HG03378 (cell line): Measurements from ENCODE around the gene KPRP.

ENCODE experiments used
- ATAC-seq: cut with Tn5 transposase; IDR thresholded peaks from one replicate; pipeline ENCODE4 v1.9.1; 2021; ENCODE audit warnings: mild to moderate bottlenecking, moderate library complexity; ENCODE audit not compliant: unreplicated experiment

Gene KPRP

GRCh38 chr1:152768847-152769533 lies 11.2 kb downstream of the KPRP start:
- no peak for ATAC-seq

GRCh38 chr1:152770411-152770810 lies 12.6 kb downstream of the KPRP start:
- no peak for ATAC-seq

GRCh38 chr1:152774875-152775274 lies 17.1 kb downstream of the KPRP start, which contains the start of gene LCE1F:
LCE1F (plus strand) TSS chr1:152775140; CDS start chr1:152776372, 1,232 bp downstream.
- ATAC-seq, result no peak

GRCh38 chr1:152776361-152776760 lies 18.5 kb downstream of the KPRP start:
- ATAC-seq, result no peak

- no peak for ATAC-seq
Measured at GRCh38 chr1:152777510-152778137, 19.8 kb downstream of the KPRP start.

- ATAC-seq, result no peak
Measured at GRCh38 chr1:152783095-152783494, 25.3 kb downstream of the KPRP start.

GRCh38 chr1:152786077-152786476 lies 28.3 kb downstream of the KPRP start, which contains the start of gene LCE1E:
LCE1E (plus strand) TSS chr1:152786257; CDS start chr1:152787300, 1,043 bp downstream.
- ATAC-seq, result no peak

GRCh38 chr1:152795686-152796085 lies 37.9 kb downstream of the KPRP start:
- no peak for ATAC-seq

GRCh38 chr1:152796421-152796820 lies 38.6 kb downstream of the KPRP start, which contains the start of gene LCE1D:
LCE1D (plus strand) TSS chr1:152796721; CDS start chr1:152797795, 1,074 bp downstream.
- no peak for ATAC-seq

GRCh38 chr1:152801333-152801732 lies 43.5 kb downstream of the KPRP start:
- no peak for ATAC-seq

GRCh38 chr1:152806576-152806975 lies 48.8 kb downstream of the KPRP start, which contains the start of gene LCE1C:
LCE1C (minus strand) TSS chr1:152806651; CDS start chr1:152805478, 1,173 bp downstream.
- no peak for ATAC-seq

- no peak for ATAC-seq
Measured at GRCh38 chr1:152811050-152811449, 53.2 kb downstream of the KPRP start.
